ENCODE measurements around the gene MICAL2.

The MICAL2 gene

GRCh38 chr11:12271241-12271640, 160.9 kb downstream of the MICAL2 start:
- TF ChIP-seq, protein P1, sequence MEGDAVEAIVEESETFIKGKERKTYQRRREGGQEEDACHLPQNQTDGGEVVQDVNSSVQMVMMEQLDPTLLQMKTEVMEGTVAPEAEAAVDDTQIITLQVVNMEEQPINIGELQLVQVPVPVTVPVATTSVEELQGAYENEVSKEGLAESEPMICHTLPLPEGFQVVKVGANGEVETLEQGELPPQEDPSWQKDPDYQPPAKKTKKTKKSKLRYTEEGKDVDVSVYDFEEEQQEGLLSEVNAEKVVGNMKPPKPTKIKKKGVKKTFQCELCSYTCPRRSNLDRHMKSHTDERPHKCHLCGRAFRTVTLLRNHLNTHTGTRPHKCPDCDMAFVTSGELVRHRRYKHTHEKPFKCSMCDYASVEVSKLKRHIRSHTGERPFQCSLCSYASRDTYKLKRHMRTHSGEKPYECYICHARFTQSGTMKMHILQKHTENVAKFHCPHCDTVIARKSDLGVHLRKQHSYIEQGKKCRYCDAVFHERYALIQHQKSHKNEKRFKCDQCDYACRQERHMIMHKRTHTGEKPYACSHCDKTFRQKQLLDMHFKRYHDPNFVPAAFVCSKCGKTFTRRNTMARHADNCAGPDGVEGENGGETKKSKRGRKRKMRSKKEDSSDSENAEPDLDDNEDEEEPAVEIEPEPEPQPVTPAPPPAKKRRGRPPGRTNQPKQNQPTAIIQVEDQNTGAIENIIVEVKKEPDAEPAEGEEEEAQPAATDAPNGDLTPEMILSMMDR (IDR thresholded peaks at IDR 0.05; ENCODE audit: extremely low read depth, insufficient read depth, missing control alignments) = no peak
- in situ Hi-C loops (cut with MboI; ENCODE audit: low pct_unique_long_range_greater_than_20kb, low sequenced_read_pairs, unreplicated experiment) = no loop called here
- DNase-seq (ENCODE audit: low spot score) = no peak

GRCh38 chr11:12271826-12272366, 161.5 kb downstream of the MICAL2 start:
- TF ChIP-seq, protein P1 (IDR thresholded peaks at IDR 0.05; ENCODE audit: extremely low read depth, insufficient read depth, missing control alignments) = no peak
- in situ Hi-C loops (cut with MboI; ENCODE audit: low pct_unique_long_range_greater_than_20kb, low sequenced_read_pairs, unreplicated experiment) = no loop called here
- DNase-seq (ENCODE audit: low spot score) = no peak

DNA sequence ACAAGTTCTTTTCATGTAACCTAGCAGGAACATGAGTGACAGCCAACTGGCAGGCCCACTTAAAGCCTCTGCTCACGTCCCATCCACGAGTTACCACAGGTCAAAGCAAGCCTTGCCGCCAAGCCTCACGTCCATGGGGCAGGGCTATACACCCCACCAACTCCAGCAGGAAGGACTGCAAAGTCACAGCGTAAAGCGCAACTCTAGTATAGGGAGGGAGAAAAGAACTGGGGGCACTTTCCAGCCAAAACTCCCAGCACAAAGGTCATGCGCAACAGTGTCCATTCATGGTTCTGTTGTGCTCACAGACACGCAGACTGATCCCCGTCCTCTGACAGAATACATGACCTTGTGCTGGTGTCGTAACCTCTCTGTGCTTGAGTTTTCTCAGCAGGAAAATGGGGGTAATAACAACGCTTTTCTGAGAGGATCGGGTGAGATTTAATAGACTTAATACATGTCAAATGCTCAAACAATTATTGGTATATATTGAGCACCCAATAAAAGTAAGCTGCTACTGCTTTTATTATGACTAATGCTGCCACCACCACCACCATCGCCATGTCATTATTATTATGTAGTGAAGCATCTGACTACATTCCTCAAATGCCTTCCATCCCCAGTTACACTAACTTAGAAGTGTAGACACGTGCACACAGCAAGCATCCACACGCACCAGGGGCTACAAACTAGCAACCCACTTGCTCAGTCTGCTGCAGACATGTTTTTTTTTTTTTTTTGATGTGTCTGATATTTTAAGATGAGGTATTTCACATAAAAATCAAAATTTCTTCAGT, 162.6 kb downstream of the MICAL2 start:
- in situ Hi-C loops (cut with MboI; ENCODE audit: low pct_unique_long_range_greater_than_20kb, low sequenced_read_pairs, unreplicated experiment) = no loop called here
- DNase-seq (ENCODE audit: low spot score) = no peak
- TF ChIP-seq, protein P1 (IDR thresholded peaks at IDR 0.05; ENCODE audit: extremely low read depth, insufficient read depth, missing control alignments) = no peak

DNA sequence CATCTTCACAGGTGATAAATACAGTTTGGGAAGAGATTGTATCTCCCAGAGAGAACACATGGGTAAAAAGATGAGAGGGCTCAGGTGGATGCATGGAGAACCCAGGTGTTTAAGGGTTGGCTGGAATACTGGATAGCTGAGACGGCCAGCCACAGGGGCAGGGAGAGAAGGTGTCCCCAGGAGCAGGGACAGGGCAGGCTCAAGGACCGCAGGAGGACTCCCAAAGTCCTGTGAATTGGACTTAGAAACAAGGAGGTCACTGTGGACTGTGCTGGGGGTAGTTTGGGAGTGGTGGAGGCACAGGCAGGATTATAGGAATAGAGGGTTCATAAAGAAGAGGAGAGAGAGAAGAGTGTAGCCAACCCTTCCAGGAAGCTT, 163.2 kb downstream of the MICAL2 start:
- DNase-seq (ENCODE audit: low spot score) = no peak
- TF ChIP-seq, protein P1 (IDR thresholded peaks at IDR 0.05; ENCODE audit: extremely low read depth, insufficient read depth, missing control alignments) = no peak
- in situ Hi-C loops (cut with MboI; ENCODE audit: low pct_unique_long_range_greater_than_20kb, low sequenced_read_pairs, unreplicated experiment) = no loop called here

DNA sequence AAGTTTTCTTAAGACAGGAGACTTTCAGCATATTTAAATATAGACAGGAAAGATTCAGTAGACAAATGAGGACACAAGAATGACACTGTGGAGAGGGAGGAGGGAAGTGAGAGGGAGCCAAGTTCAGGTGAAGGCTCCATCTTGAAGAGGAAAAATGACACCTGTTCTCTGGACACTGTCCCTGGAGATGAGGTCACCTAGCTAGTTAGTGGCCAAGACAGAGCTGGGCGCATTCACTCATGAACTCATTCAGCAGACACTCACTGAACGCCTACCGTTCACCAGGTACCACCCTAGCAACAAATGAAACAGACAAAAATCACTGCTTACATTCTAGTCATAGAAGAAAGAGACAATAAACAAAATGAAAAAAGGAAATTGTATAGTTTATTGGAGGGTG, 163.7 kb downstream of the MICAL2 start:
- TF ChIP-seq, protein P1 (IDR thresholded peaks at IDR 0.05; ENCODE audit: extremely low read depth, insufficient read depth, missing control alignments) = no peak
- in situ Hi-C loops (cut with MboI; ENCODE audit: low pct_unique_long_range_greater_than_20kb, low sequenced_read_pairs, unreplicated experiment) = no loop called here
- DNase-seq (ENCODE audit: low spot score) = no peak

DNA sequence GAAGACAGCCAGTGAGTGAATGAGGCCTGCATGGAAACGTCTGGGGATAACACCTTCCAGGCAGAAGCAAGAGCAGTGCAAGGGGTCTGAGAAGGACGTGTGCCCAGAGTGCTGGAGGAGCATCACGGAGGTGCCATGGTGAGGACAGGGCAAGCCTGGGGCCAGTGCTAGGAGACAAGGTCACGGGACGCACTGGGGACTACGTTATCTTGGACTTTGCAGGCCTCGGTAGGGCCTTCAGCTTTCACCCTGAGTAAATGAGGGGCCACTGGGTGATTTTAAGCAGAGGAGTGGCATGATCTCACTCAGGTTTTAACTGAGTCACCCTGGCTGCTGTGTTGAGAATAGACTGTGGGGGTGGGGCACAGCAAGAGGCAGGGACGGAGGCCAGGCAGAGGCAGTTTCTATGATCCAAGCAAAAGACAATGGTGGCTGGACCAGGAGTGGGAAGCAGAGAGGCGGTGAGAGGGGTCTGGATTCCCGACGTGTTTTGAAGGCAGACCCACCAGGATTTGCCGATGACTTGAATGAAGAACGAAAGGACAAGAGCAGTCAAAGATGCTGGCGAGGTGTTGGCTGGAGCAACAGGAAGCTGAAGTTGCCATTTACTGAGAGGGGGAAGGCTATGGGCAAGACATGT, 164.3 kb downstream of the MICAL2 start:
- DNase-seq (ENCODE audit: low spot score) = no peak
- in situ Hi-C loops (cut with MboI; ENCODE audit: low pct_unique_long_range_greater_than_20kb, low sequenced_read_pairs, unreplicated experiment) = no loop called here
- TF ChIP-seq, protein P1 (IDR thresholded peaks at IDR 0.05; ENCODE audit: extremely low read depth, insufficient read depth, missing control alignments) = no peak

All from GM13977 (cell line).